HCT116 (cell line): ENCODE measurements around the gene ASNSD1. TPM values are rescaled to one million over a fixed set of nuclear protein-coding genes. Genes with fewer than 3 reads are reported as not detected.

Source experiments
- ATAC-seq: fragments of 200-7000 bp; cut with Tn5 transposase; 2 replicates; pipeline ENCODE4 v1.9.1; 2020; ENCODE audit warnings: mild to moderate bottlenecking, moderate library complexity
- BruUV-seq: library from RNA; stranded (reverse); fragments of 400-500 nt; replicated peaks from 2 replicates; lab custom pipeline; 2021; lab: Mats Ljungman, UMichigan
- CTCF ChIA-PET: fragments of 300-600 bp; sonication (Branson Sonifier 250); formaldehyde crosslinking; loops from one replicate; lab custom pipeline; 2021; ENCODE audit warnings: antibody characterized with exemption; lab: Charles Lee
- POLR2A ChIA-PET: fragments of 300-600, 350-600 bp; sonication (Branson Sonifier 250); formaldehyde crosslinking; loops from one replicate; lab custom pipeline; 2021; ENCODE audit warnings: antibody characterized with exemption; lab: Charles Lee
- RAD21 ChIA-PET, 2 experiments: fragments of 300-600 bp; sonication (Branson Sonifier 250); formaldehyde crosslinking; loops; one replicate each; lab custom pipeline; 2023; ENCODE audit warnings: low total read pairs in 2 of 2; ENCODE audit not compliant: uncharacterized antibody in 2 of 2, unreplicated experiment in 2 of 2, low non-redundant PET in 1 of 2; lab: Charles Lee
- DNase-seq: peaks from one replicate; pipeline ENCODE4 v3.0.0-alpha.2; 2010; ENCODE audit warnings: low read depth, low spot score
- H2AFZ ChIP-seq: fragments of 200-600 bp; shearing (Covaris generic), sonication (generic); 2 replicates; pipeline ENCODE4 v1.6.1; 2017; ENCODE audit warnings: low read depth, mixed run types, mixed read lengths, antibody characterized with exemption, low read length; ENCODE audit not compliant: poor library complexity, severe bottlenecking
- H3K27ac ChIP-seq: 2 replicates; pipeline ENCODE4 v1.5.1; 2012; ENCODE audit warnings: low read depth, low read length
- H3K27me3 ChIP-seq: fragments of 200-600 bp; sonication (generic); 2 replicates; pipeline ENCODE4 v1.6.1; 2016; ENCODE audit warnings: mixed run types, low read length, mixed read lengths; ENCODE audit not compliant: insufficient read depth
- H3K36me3 ChIP-seq, 2 experiments: fragments of 200-500 bp in 1 of 2; fragments of 200-600 bp in 1 of 2; sonication (Bioruptor generic) in 1 of 2; sonication (generic) in 1 of 2; 2 replicates each; pipeline versions ENCODE4 v1.5.1 to v1.6.1; 2014 to 2016; ENCODE audit warnings: low read length in 2 of 2, inconsistent platforms in 1 of 2, mixed read lengths in 1 of 2, mixed run types in 1 of 2; ENCODE audit not compliant: insufficient read depth in 2 of 2, control insufficient read depth in 1 of 2
- H3K4me1 ChIP-seq, 2 experiments: fragments of 200-600 bp in 1 of 2; sonication (generic) in 1 of 2; 2 replicates each; pipeline versions ENCODE4 v1.5.1 to v1.6.1; 2012 to 2017; ENCODE audit warnings: low read length in 2 of 2, inconsistent platforms in 1 of 2, mild to moderate bottlenecking in 1 of 2, mixed read lengths in 1 of 2, mixed run types in 1 of 2, moderate library complexity in 1 of 2; ENCODE audit not compliant: insufficient read depth in 2 of 2, control insufficient read depth in 1 of 2
- H3K4me2 ChIP-seq: fragments of 200-600 bp; sonication (generic); 2 replicates; pipeline ENCODE4 v1.6.1; 2017; ENCODE audit warnings: mixed run types, low read length, mixed read lengths
- H3K4me3 ChIP-seq, 2 experiments: fragments of 200-600 bp in 1 of 2; sonication (generic) in 1 of 2; replicated peaks in 1 of 2; 2 replicates each; pipeline ENCODE4 v1.5.1; 2011 to 2016; ENCODE audit warnings: low read length in 2 of 2, control low read depth in 1 of 2, low read depth in 1 of 2, mild to moderate bottlenecking in 1 of 2, mixed read lengths in 1 of 2, mixed run types in 1 of 2
- H3K79me2 ChIP-seq: fragments of 200-600 bp; sonication (generic); 2 replicates; pipeline ENCODE4 v1.6.1; 2017; ENCODE audit warnings: mild to moderate bottlenecking, mixed run types, low read length, moderate library complexity, mixed read lengths; ENCODE audit not compliant: insufficient read depth
- H3K9ac ChIP-seq: fragments of 200-600 bp; sonication (generic); 2 replicates; pipeline ENCODE4 v1.6.1; 2016; ENCODE audit warnings: low read length, mixed read lengths
- H3K9me2 ChIP-seq: fragments of 200-600 bp; sonication (generic), shearing (Covaris generic); 2 replicates; pipeline ENCODE4 v1.6.1; 2017; ENCODE audit warnings: mixed run types, mild to moderate bottlenecking, moderate library complexity; ENCODE audit not compliant: insufficient read depth
- H3K9me3 ChIP-seq, 2 experiments: fragments of 200-500 bp in 1 of 2; fragments of 200-600 bp in 1 of 2; sonication (Bioruptor generic) in 1 of 2; sonication (generic) in 1 of 2; 2 replicates each; pipeline ENCODE4 v1.6.1; 2014 to 2017; ENCODE audit warnings: low read length in 2 of 2, mixed read lengths in 2 of 2, inconsistent platforms in 1 of 2, low read depth in 1 of 2, mild to moderate bottlenecking in 1 of 2, mixed run types in 1 of 2, moderate library complexity in 1 of 2; ENCODE audit not compliant: control insufficient read depth in 1 of 2, insufficient read depth in 1 of 2
- H4K20me1 ChIP-seq: fragments of 200-600 bp; sonication (generic), shearing (Covaris generic); 2 replicates; pipeline ENCODE4 v1.6.1; 2017; ENCODE audit warnings: mixed run types, mild to moderate bottlenecking, moderate library complexity; ENCODE audit not compliant: insufficient read depth
- CBX3 ChIP-seq: IDR thresholded peaks from 2 replicates; pipeline ENCODE4 v1.6.1; 2012; ENCODE audit warnings: low read depth
- CEBPB ChIP-seq: IDR thresholded peaks from 2 replicates; pipeline ENCODE4 v1.6.1; 2012; ENCODE audit warnings: low read depth
- EGR1 ChIP-seq: IDR thresholded peaks from 2 replicates; pipeline ENCODE4 v1.6.1; 2012; ENCODE audit warnings: low read depth
- RAD21 ChIP-seq: IDR thresholded peaks from 2 replicates; pipeline ENCODE4 v1.6.1; 2012; ENCODE audit warnings: low read depth, mild to moderate bottlenecking
- TCF7L2 ChIP-seq: IDR thresholded peaks from 2 replicates; pipeline ENCODE4 v1.7.0; 2011; ENCODE audit warnings: borderline replicate concordance, inconsistent platforms; ENCODE audit not compliant: insufficient read depth, insufficient read length; ENCODE audit errors: extremely low read depth
- YY1 ChIP-seq: IDR thresholded peaks from 2 replicates; pipeline ENCODE4 v1.6.1; 2011; ENCODE audit warnings: low read length, low read depth, moderate library complexity, mild to moderate bottlenecking; ENCODE audit not compliant: insufficient replicate concordance; ENCODE audit errors: extremely low read depth
- ZFX ChIP-seq: fragments of 450-650 bp; IDR thresholded peaks from 2 replicates; pipeline ENCODE4 v1.6.1; 2017
- ZNF274 ChIP-seq: fragments of 200-500 bp; sonication (Bioruptor generic); IDR thresholded peaks from 2 replicates; pipeline ENCODE4 v1.6.1; 2014; ENCODE audit warnings: mild to moderate bottlenecking, low read depth, low read length, inconsistent platforms
- intact Hi-C: fragments of 100-400 bp; cut with micrococcal nuclease; formaldehyde crosslinking; loops from 2 replicates; pipeline ENCODE4 v1.10.0; 2022
- total RNA-seq: library from RNA; stranded (reverse); gene quantifications from one replicate; pipeline ENCODE4 v1.2.1, GENCODE V29; 2021; ENCODE audit not compliant: unreplicated experiment
- TF ChIP-seq, protein P1 (sequence below): IDR thresholded peaks from 2 replicates; pipeline ENCODE4 v1.6.1; 2012; ENCODE audit warnings: low read depth
- TF ChIP-seq, protein P2 (sequence below), 3 experiments: fragments of 200-600 bp in 1 of 3; sonication (generic) in 1 of 3; IDR thresholded peaks in 2 of 3; conservative IDR thresholded peaks in 1 of 3; 2 replicates each; pipeline ENCODE4 v1.5.1; 2012 to 2017; ENCODE audit warnings: low read depth in 2 of 3, low read length in 2 of 3, antibody characterized with exemption in 1 of 3, borderline replicate concordance in 1 of 3, control low read depth in 1 of 3, mild to moderate bottlenecking in 1 of 3, mixed read lengths in 1 of 3, mixed run types in 1 of 3, moderate library complexity in 1 of 3; ENCODE audit not compliant: insufficient read depth in 1 of 3
- TF ChIP-seq, protein P3 (sequence below): IDR thresholded peaks from 2 replicates; pipeline ENCODE4 v1.6.1; 2012
- TF ChIP-seq, protein P4 (sequence below): IDR thresholded peaks from 2 replicates; pipeline ENCODE4 v1.6.1; 2011; ENCODE audit warnings: mild to moderate bottlenecking, low read length, moderate library complexity; ENCODE audit not compliant: insufficient replicate concordance; ENCODE audit errors: extremely low read depth

Gene ASNSD1
- total RNA-seq, 1 experiment from 2014 or later, result 33.6 TPM

DNA sequence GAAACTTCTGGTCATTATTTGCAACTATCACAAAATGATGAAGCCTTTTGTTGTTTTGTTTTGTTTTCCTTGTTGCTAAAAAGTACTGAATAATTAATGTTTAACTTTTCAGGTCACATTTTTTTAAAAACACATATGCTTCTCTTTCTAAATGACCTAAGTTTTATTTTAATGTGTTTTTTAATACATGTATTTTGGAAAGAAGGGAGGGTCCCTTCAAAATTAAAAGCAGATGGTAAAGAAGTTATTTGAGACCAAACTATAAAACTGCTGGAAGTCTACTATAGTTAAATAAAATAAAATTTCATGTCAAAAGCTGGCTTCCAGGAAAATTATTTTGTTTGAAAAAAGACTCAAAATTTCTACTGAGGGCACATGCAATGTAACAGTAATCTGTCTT lies 39.5 kb upstream of the ASNSD1 start:
- Histone ChIP-seq H3K27ac (no peak overlapping the region), H3K36me3 (no peaks in the 10 kb centered on the region), H3K4me3 (no peak overlapping the region), H4K20me1 (no peaks in the 10 kb centered on the region), H3K4me2 (no peak overlapping the region), H3K9me2 (no peaks in the 10 kb centered on the region), H3K79me2 (no peaks in the 10 kb centered on the region), H3K27me3 (no peaks in the 10 kb centered on the region), H3K9ac (no peak overlapping the region), H3K4me1 (peaks cover 6 to 13% of the 10 kb centered on the region in 2 experiments; a peak in 3 of 4 replicates), H2AFZ (peak overlapping the region; percentile 16), H3K9me3 (no peaks in the 10 kb centered on the region)
- ChIA-PET CTCF (no interaction called here), POLR2A (no interaction called here), RAD21 (no interaction called here)
- ATAC-seq (no peak), DNase-seq (no peak)
- intact Hi-C loops, result no loop called here
- no TSS peak for BruUV-seq
- TF ChIP-seq, protein P1, sequence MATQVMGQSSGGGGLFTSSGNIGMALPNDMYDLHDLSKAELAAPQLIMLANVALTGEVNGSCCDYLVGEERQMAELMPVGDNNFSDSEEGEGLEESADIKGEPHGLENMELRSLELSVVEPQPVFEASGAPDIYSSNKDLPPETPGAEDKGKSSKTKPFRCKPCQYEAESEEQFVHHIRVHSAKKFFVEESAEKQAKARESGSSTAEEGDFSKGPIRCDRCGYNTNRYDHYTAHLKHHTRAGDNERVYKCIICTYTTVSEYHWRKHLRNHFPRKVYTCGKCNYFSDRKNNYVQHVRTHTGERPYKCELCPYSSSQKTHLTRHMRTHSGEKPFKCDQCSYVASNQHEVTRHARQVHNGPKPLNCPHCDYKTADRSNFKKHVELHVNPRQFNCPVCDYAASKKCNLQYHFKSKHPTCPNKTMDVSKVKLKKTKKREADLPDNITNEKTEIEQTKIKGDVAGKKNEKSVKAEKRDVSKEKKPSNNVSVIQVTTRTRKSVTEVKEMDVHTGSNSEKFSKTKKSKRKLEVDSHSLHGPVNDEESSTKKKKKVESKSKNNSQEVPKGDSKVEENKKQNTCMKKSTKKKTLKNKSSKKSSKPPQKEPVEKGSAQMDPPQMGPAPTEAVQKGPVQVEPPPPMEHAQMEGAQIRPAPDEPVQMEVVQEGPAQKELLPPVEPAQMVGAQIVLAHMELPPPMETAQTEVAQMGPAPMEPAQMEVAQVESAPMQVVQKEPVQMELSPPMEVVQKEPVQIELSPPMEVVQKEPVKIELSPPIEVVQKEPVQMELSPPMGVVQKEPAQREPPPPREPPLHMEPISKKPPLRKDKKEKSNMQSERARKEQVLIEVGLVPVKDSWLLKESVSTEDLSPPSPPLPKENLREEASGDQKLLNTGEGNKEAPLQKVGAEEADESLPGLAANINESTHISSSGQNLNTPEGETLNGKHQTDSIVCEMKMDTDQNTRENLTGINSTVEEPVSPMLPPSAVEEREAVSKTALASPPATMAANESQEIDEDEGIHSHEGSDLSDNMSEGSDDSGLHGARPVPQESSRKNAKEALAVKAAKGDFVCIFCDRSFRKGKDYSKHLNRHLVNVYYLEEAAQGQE, result no peak
- no peak for TF ChIP-seq CBX3
- no peak for TF ChIP-seq CEBPB
- TF ChIP-seq YY1, result no peak
- TF ChIP-seq ZFX, result no peak
- no peak for TF ChIP-seq RAD21
- TF ChIP-seq, protein P2, sequence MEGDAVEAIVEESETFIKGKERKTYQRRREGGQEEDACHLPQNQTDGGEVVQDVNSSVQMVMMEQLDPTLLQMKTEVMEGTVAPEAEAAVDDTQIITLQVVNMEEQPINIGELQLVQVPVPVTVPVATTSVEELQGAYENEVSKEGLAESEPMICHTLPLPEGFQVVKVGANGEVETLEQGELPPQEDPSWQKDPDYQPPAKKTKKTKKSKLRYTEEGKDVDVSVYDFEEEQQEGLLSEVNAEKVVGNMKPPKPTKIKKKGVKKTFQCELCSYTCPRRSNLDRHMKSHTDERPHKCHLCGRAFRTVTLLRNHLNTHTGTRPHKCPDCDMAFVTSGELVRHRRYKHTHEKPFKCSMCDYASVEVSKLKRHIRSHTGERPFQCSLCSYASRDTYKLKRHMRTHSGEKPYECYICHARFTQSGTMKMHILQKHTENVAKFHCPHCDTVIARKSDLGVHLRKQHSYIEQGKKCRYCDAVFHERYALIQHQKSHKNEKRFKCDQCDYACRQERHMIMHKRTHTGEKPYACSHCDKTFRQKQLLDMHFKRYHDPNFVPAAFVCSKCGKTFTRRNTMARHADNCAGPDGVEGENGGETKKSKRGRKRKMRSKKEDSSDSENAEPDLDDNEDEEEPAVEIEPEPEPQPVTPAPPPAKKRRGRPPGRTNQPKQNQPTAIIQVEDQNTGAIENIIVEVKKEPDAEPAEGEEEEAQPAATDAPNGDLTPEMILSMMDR (IDR thresholded peaks at IDR 0.05 in 2 of 3, conservative IDR thresholded peaks at IDR 0.05 in 1 of 3; ENCODE audit: borderline replicate concordance in 1 of 3, insufficient read depth in 1 of 3, low read depth in 2 of 3, low read length in 2 of 3), result no peak
- no peak for TF ChIP-seq TCF7L2
- no peak for TF ChIP-seq EGR1
- TF ChIP-seq, protein P3, sequence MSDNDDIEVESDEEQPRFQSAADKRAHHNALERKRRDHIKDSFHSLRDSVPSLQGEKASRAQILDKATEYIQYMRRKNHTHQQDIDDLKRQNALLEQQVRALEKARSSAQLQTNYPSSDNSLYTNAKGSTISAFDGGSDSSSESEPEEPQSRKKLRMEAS, result no peak
- TF ChIP-seq, protein P4, sequence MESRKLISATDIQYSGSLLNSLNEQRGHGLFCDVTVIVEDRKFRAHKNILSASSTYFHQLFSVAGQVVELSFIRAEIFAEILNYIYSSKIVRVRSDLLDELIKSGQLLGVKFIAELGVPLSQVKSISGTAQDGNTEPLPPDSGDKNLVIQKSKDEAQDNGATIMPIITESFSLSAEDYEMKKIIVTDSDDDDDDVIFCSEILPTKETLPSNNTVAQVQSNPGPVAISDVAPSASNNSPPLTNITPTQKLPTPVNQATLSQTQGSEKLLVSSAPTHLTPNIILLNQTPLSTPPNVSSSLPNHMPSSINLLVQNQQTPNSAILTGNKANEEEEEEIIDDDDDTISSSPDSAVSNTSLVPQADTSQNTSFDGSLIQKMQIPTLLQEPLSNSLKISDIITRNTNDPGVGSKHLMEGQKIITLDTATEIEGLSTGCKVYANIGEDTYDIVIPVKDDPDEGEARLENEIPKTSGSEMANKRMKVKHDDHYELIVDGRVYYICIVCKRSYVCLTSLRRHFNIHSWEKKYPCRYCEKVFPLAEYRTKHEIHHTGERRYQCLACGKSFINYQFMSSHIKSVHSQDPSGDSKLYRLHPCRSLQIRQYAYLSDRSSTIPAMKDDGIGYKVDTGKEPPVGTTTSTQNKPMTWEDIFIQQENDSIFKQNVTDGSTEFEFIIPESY, result no peak
- no peak for TF ChIP-seq ZNF274
